Measurements from ENCODE around the gene ELMO1. TPM values are rescaled to one million over a fixed set of nuclear protein-coding genes. Genes with fewer than 3 reads are reported as not detected.
A peak's percentile ranks its signal among the peaks of the same experiment; 100 is the strongest.

ELMO1 gene
- total and polyA plus RNA-seq, 4 donors: 10.1 to 183 (median 34.4) TPM

- ATAC-seq (ENCODE audit: insufficient read depth, low FRiP score): no peak
- Histone ChIP-seq H3K9ac (ENCODE audit: insufficient read depth in 1 of 2, low read length in 2 of 2) (no peak overlapping the region), H3K4me1 (ENCODE audit: control insufficient read depth in 5 of 5, insufficient read depth in 5 of 5, low read length in 5 of 5) (peaks cover 0 to 15% (median 7%) of the 10 kb centered on the region in 5 donors), H3K9me3 (ENCODE audit: control insufficient read depth in 4 of 4, insufficient read depth in 3 of 4, low read length in 3 of 4) (no peaks in the 10 kb centered on the region), H3K27ac (ENCODE audit: low read depth in 1 of 2, low read length in 1 of 2) (peak overlapping the region in 1 of 2 donors; percentile 53), H3K36me3 (ENCODE audit: control insufficient read depth in 4 of 4, insufficient read depth in 4 of 4, low read length in 4 of 4) (peaks cover 0 to 3% (median 0%) of the 10 kb centered on the region in 4 donors), H3K4me3 (no peak overlapping the region), H3K27me3 (ENCODE audit: control insufficient read depth in 3 of 3, insufficient read depth in 3 of 3, low read length in 2 of 3) (no peaks in the 10 kb centered on the region)
- no peak for DNase-seq
- no peak for TF ChIP-seq CTCF (IDR thresholded peaks at IDR 0.05; ENCODE audit: control extremely low read depth, extremely low read depth)
- WGBS, 2 donors: 61% methylated on average over 6 of the region's 6 CpGs
These were observed 18.0 kb downstream of the ELMO1 start for GRCh38 chr7:37430640-37431039.

GRCh38 chr7:37430171-37430570 is 18.5 kb downstream of the ELMO1 start:
- Histone ChIP-seq H3K27ac (ENCODE audit: low read depth in 1 of 2, low read length in 1 of 2) (no peak overlapping the region), H3K4me3 (no peak overlapping the region), H3K36me3 (ENCODE audit: control insufficient read depth in 4 of 4, insufficient read depth in 4 of 4, low read length in 4 of 4) (peaks cover 0 to 3% (median 0%) of the 10 kb centered on the region in 4 donors), H3K4me1 (ENCODE audit: control insufficient read depth in 5 of 5, insufficient read depth in 5 of 5, low read length in 5 of 5) (peaks cover 0 to 14% (median 7%) of the 10 kb centered on the region in 5 donors), H3K9me3 (ENCODE audit: control insufficient read depth in 4 of 4, insufficient read depth in 3 of 4, low read length in 3 of 4) (no peaks in the 10 kb centered on the region), H3K9ac (ENCODE audit: insufficient read depth in 1 of 2, low read length in 2 of 2) (no peak overlapping the region), H3K27me3 (ENCODE audit: control insufficient read depth in 3 of 3, insufficient read depth in 3 of 3, low read length in 2 of 3) (no peaks in the 10 kb centered on the region)
- no peak for DNase-seq
- WGBS, 2 donors: 78 to 80% methylated on average over 8 of the region's 8 CpGs
- TF ChIP-seq CTCF (IDR thresholded peaks at IDR 0.05; ENCODE audit: control extremely low read depth, extremely low read depth): no peak
- no peak for ATAC-seq (ENCODE audit: insufficient read depth, low FRiP score)

- H3K27ac ChIP-seq (ENCODE audit: low read depth in 1 of 2, low read length in 1 of 2): no peak overlapping the region
- ATAC-seq (ENCODE audit: insufficient read depth, low FRiP score): no peak
These were observed 19.3 kb downstream of the ELMO1 start for GRCh38 chr7:37429435-37429791.

More at GRCh38 chr7:37429435-37429791, 19.3 kb downstream of the ELMO1 start:
- Histone ChIP-seq H3K9me3 (ENCODE audit: control insufficient read depth in 4 of 4, insufficient read depth in 3 of 4, low read length in 3 of 4) (no peaks in the 10 kb centered on the region), H3K27me3 (ENCODE audit: control insufficient read depth in 3 of 3, insufficient read depth in 3 of 3, low read length in 2 of 3) (no peaks in the 10 kb centered on the region), H3K4me3 (no peak overlapping the region), H3K36me3 (ENCODE audit: control insufficient read depth in 4 of 4, insufficient read depth in 4 of 4, low read length in 4 of 4) (peaks cover 0 to 3% (median 0%) of the 10 kb centered on the region in 4 donors), H3K4me1 (ENCODE audit: control insufficient read depth in 5 of 5, insufficient read depth in 5 of 5, low read length in 5 of 5) (peaks cover 0 to 8% (median 7%) of the 10 kb centered on the region in 5 donors), H3K9ac (ENCODE audit: insufficient read depth in 1 of 2, low read length in 2 of 2) (no peak overlapping the region)
- no peak for DNase-seq
- TF ChIP-seq CTCF (IDR thresholded peaks at IDR 0.05; ENCODE audit: control extremely low read depth, extremely low read depth): no peak

All from lung (tissue), 12 donors.